NT2/D1 (cell line): Measurements from ENCODE around the gene NARF.

Source experiments
- DNase-seq: peaks from one replicate; pipeline ENCODE4 v3.0.0-alpha.2; 2011; ENCODE audit warnings: low read depth, low spot score
- H3K27me3 ChIP-seq: 2 replicates; pipeline ENCODE4 v1.6.0; 2011; ENCODE audit warnings: mild to moderate bottlenecking; ENCODE audit not compliant: insufficient read length, insufficient read depth
- H3K36me3 ChIP-seq: 2 replicates; pipeline ENCODE4 v1.6.1; 2011; ENCODE audit warnings: mild to moderate bottlenecking, low read length, mixed read lengths; ENCODE audit not compliant: insufficient read depth, insufficient read length
- H3K4me1 ChIP-seq: 2 replicates; pipeline ENCODE4 v1.5.1; 2011; ENCODE audit not compliant: insufficient read depth, insufficient read length
- H3K4me3 ChIP-seq: 2 replicates; pipeline ENCODE4 v1.5.1; 2011; ENCODE audit warnings: low read depth; ENCODE audit not compliant: insufficient read length
- H3K9ac ChIP-seq: 2 replicates; pipeline ENCODE4 v1.6.0; 2011; ENCODE audit warnings: low read depth; ENCODE audit not compliant: insufficient read length
- H3K9me3 ChIP-seq: 2 replicates; pipeline ENCODE4 v1.5.1; 2011; ENCODE audit warnings: mild to moderate bottlenecking, low read length; ENCODE audit not compliant: insufficient read depth
- SUZ12 ChIP-seq: IDR thresholded peaks from 2 replicates; pipeline ENCODE4 v1.6.1; 2011; ENCODE audit not compliant: insufficient read length, insufficient read depth; ENCODE audit errors: extremely low read depth
- YY1 ChIP-seq: IDR thresholded peaks from 2 replicates; pipeline ENCODE4 v1.6.1; 2011; ENCODE audit not compliant: insufficient read length, insufficient read depth
- ZNF274 ChIP-seq: IDR thresholded peaks from 2 replicates; pipeline ENCODE4 v1.6.1; 2011; ENCODE audit warnings: mild to moderate bottlenecking, low read depth, low read length

Gene NARF

GRCh38 chr17:82468692-82469091 lies 10.2 kb downstream of the NARF start:
- peaks cover 65% of the 10 kb centered on the region for H3K36me3 ChIP-seq

GRCh38 chr17:82470065-82470464 lies 11.5 kb downstream of the NARF start:
- Histone ChIP-seq H3K4me3 (no peak overlapping the region), H3K4me1 (peaks cover 2% of the 10 kb centered on the region), H3K36me3 (peaks cover 55% of the 10 kb centered on the region), H3K9ac (no peak overlapping the region), H3K27me3 (no peaks in the 10 kb centered on the region), H3K9me3 (no peaks in the 10 kb centered on the region)
- no peak for DNase-seq
- TF ChIP-seq ZNF274 (no peak), SUZ12 (no peak), YY1 (no peak)

More at GRCh38 chr17:82468692-82469091, 10.2 kb downstream of the NARF start:
- peaks cover 2% of the 10 kb centered on the region for H3K4me1 ChIP-seq
- H3K4me3 ChIP-seq, result no peak overlapping the region
- H3K9me3 ChIP-seq, result no peaks in the 10 kb centered on the region
- DNase-seq, result no peak
- TF ChIP-seq SUZ12, result no peak
- TF ChIP-seq YY1, result no peak
- no peak for TF ChIP-seq ZNF274
- no peaks in the 10 kb centered on the region for H3K27me3 ChIP-seq
- no peak overlapping the region for H3K9ac ChIP-seq

- no peak overlapping the region for H3K9ac ChIP-seq
- no peaks in the 10 kb centered on the region for H3K9me3 ChIP-seq
- no peaks in the 10 kb centered on the region for H3K27me3 ChIP-seq
- TF ChIP-seq YY1 (no peak), SUZ12 (no peak), ZNF274 (no peak)
- H3K36me3 ChIP-seq, result peaks cover 42% of the 10 kb centered on the region
- H3K4me1 ChIP-seq, result peaks cover 2% of the 10 kb centered on the region
- DNase-seq, result no peak
- H3K4me3 ChIP-seq, result no peak overlapping the region
Measured at GRCh38 chr17:82474223-82475010, 15.9 kb downstream of the NARF start.

GRCh38 chr17:82475458-82475857 lies 16.9 kb downstream of the NARF start:
- H3K9ac ChIP-seq, result no peak overlapping the region
- no peaks in the 10 kb centered on the region for H3K27me3 ChIP-seq
- H3K9me3 ChIP-seq, result no peaks in the 10 kb centered on the region
- peaks cover 47% of the 10 kb centered on the region for H3K36me3 ChIP-seq
- TF ChIP-seq SUZ12, result no peak
- DNase-seq, result no peak
- H3K4me1 ChIP-seq, result peaks cover 2% of the 10 kb centered on the region
- H3K4me3 ChIP-seq, result no peak overlapping the region

GRCh38 chr17:82477934-82478333 lies 19.4 kb downstream of the NARF start:
- Histone ChIP-seq H3K9ac (peak overlapping the region; percentile 26), H3K4me1 (no peaks in the 10 kb centered on the region), H3K36me3 (peaks cover 55% of the 10 kb centered on the region), H3K4me3 (no peak overlapping the region), H3K9me3 (no peaks in the 10 kb centered on the region), H3K27me3 (no peaks in the 10 kb centered on the region)
- TF ChIP-seq YY1 (no peak), SUZ12 (no peak), ZNF274 (no peak)
- DNase-seq, result no peak

DNA sequence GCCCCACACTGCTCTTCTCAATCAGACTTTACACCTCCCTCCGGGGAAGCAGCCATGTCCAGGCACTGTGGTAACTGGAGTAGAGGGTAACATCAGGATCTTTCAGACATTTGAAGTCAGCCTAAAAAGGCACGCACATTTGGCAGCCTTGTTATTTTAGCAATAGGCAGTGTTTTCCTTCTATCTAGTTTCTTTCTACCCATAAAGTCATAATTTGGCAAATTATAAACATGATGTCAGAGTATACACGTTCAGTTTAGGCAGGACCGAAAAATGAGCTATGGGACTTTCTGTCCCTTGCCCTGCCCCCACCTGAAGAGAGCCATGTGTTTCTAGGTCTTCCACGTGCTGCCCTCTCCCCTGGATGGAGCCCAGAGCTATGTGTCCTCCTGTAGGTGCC lies 21.1 kb downstream of the NARF start:
- DNase-seq, result no peak
- TF ChIP-seq SUZ12, result no peak
- TF ChIP-seq YY1, result no peak
- TF ChIP-seq ZNF274, result no peak
- Histone ChIP-seq H3K27me3 (no peaks in the 10 kb centered on the region), H3K36me3 (peaks cover 66% of the 10 kb centered on the region), H3K4me1 (no peaks in the 10 kb centered on the region), H3K4me3 (no peak overlapping the region), H3K9me3 (no peaks in the 10 kb centered on the region), H3K9ac (no peak overlapping the region)

DNA sequence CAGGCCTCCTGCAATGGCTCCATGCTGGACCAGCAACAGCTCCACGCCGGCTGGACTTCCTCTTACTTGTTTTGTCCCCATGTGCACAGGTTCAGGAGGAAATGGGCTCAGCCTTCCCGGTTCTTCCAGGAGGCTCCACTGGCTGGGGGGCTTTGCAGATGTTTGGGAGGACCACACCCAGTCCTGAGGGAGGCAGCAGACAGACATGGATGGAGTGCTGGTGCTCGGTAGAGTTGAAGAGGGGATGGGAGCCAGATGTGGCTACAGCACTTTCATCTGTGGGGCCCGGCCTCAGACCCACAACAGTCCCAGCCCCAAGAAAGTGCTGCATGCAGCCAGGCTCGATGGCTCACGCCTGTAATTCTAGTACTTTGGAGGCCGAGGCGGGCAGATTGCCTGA lies 21.8 kb downstream of the NARF start:
- DNase-seq, result no peak
- Histone ChIP-seq H3K36me3 (peaks cover 72% of the 10 kb centered on the region), H3K9ac (peak overlapping the region; percentile 28), H3K4me1 (no peaks in the 10 kb centered on the region), H3K4me3 (no peak overlapping the region), H3K9me3 (no peaks in the 10 kb centered on the region), H3K27me3 (no peaks in the 10 kb centered on the region)
- TF ChIP-seq ZNF274, result no peak
- TF ChIP-seq YY1, result no peak
- TF ChIP-seq SUZ12, result no peak
